Measurements from ENCODE around the gene SLC22A12.

The SLC22A12 gene

GRCh38 chr11:64581057-64581523 is 9.9 kb upstream of the SLC22A12 start:
- H3K9ac ChIP-seq (ENCODE audit: low read depth, low read length, poor library complexity, severe bottlenecking), result no peak overlapping the region
- no peaks in the 10 kb centered on the region for H3K36me3 ChIP-seq (ENCODE audit: insufficient read depth, low read length)
- H3K9me3 ChIP-seq (ENCODE audit: insufficient read depth, low read depth, low read length), result no peaks in the 10 kb centered on the region
- H4K20me1 ChIP-seq (ENCODE audit: insufficient read depth, low read length, poor library complexity, severe bottlenecking), result no peaks in the 10 kb centered on the region
- H3K79me2 ChIP-seq (ENCODE audit: insufficient read depth, low read length), result no peaks in the 10 kb centered on the region
- H3K4me1 ChIP-seq (ENCODE audit: insufficient read depth, low read length, poor library complexity, severe bottlenecking), result no peaks in the 10 kb centered on the region
- H3K4me2 ChIP-seq (ENCODE audit: low read depth, low read length, poor library complexity, severe bottlenecking), result no peak overlapping the region
- H3K4me3 ChIP-seq (ENCODE audit: low read length, poor library complexity, severe bottlenecking), result no peak overlapping the region
- no peaks in the 10 kb centered on the region for H3K27me3 ChIP-seq (ENCODE audit: insufficient read depth, low read length, poor library complexity, severe bottlenecking)
- no peaks in the 10 kb centered on the region for H3K9me2 ChIP-seq (replicated peaks; ENCODE audit: low read depth, low read length)
- TF ChIP-seq CTCF (conservative IDR thresholded peaks at IDR 0.05; ENCODE audit: low read length) (no peak), EZH2phosphoT487 (IDR thresholded peaks at IDR 0.05; ENCODE audit: borderline replicate concordance) (no peak)
- H3F3A ChIP-seq (ENCODE audit: low read depth), result no peaks in the 10 kb centered on the region
- no peak overlapping the region for H2AFZ ChIP-seq (ENCODE audit: low read length)

GRCh38 chr11:64582885-64583284 is 8.1 kb upstream of the SLC22A12 start:
- no peak overlapping the region for H3K4me2 ChIP-seq (ENCODE audit: low read depth, low read length, poor library complexity, severe bottlenecking)

GRCh38 chr11:64583296-64584262 is 7.4 kb upstream of the SLC22A12 start:
- Histone ChIP-seq H3K27me3 (ENCODE audit: insufficient read depth, low read length, poor library complexity, severe bottlenecking) (no peaks in the 10 kb centered on the region), H2AFZ (ENCODE audit: low read length) (no peak overlapping the region), H3K4me1 (ENCODE audit: insufficient read depth, low read length, poor library complexity, severe bottlenecking) (no peaks in the 10 kb centered on the region), H4K20me1 (ENCODE audit: insufficient read depth, low read length, poor library complexity, severe bottlenecking) (no peaks in the 10 kb centered on the region), H3K9ac (ENCODE audit: low read depth, low read length, poor library complexity, severe bottlenecking) (no peak overlapping the region), H3K79me2 (ENCODE audit: insufficient read depth, low read length) (no peaks in the 10 kb centered on the region), H3K4me2 (ENCODE audit: low read depth, low read length, poor library complexity, severe bottlenecking) (no peak overlapping the region), H3K4me3 (ENCODE audit: low read length, poor library complexity, severe bottlenecking) (no peak overlapping the region), H3K36me3 (ENCODE audit: insufficient read depth, low read length) (no peaks in the 10 kb centered on the region), H3K9me2 (replicated peaks; ENCODE audit: low read depth, low read length) (no peaks in the 10 kb centered on the region), H3K9me3 (ENCODE audit: insufficient read depth, low read depth, low read length) (no peaks in the 10 kb centered on the region), H3F3A (ENCODE audit: low read depth) (no peaks in the 10 kb centered on the region)
- TF ChIP-seq CTCF (conservative IDR thresholded peaks at IDR 0.05; ENCODE audit: low read length), result no peak
- TF ChIP-seq EZH2phosphoT487 (IDR thresholded peaks at IDR 0.05; ENCODE audit: borderline replicate concordance), result no peak

More at GRCh38 chr11:64582885-64583284, 8.1 kb upstream of the SLC22A12 start:
- Histone ChIP-seq H4K20me1 (ENCODE audit: insufficient read depth, low read length, poor library complexity, severe bottlenecking) (no peaks in the 10 kb centered on the region), H3K9me3 (ENCODE audit: insufficient read depth, low read depth, low read length) (no peaks in the 10 kb centered on the region), H3K79me2 (ENCODE audit: insufficient read depth, low read length) (no peaks in the 10 kb centered on the region), H2AFZ (ENCODE audit: low read length) (no peak overlapping the region), H3F3A (ENCODE audit: low read depth) (no peaks in the 10 kb centered on the region), H3K9ac (ENCODE audit: low read depth, low read length, poor library complexity, severe bottlenecking) (no peak overlapping the region), H3K9me2 (replicated peaks; ENCODE audit: low read depth, low read length) (no peaks in the 10 kb centered on the region), H3K27me3 (ENCODE audit: insufficient read depth, low read length, poor library complexity, severe bottlenecking) (no peaks in the 10 kb centered on the region), H3K36me3 (ENCODE audit: insufficient read depth, low read length) (no peaks in the 10 kb centered on the region), H3K4me3 (ENCODE audit: low read length, poor library complexity, severe bottlenecking) (no peak overlapping the region), H3K4me1 (ENCODE audit: insufficient read depth, low read length, poor library complexity, severe bottlenecking) (no peaks in the 10 kb centered on the region)
- TF ChIP-seq EZH2phosphoT487 (IDR thresholded peaks at IDR 0.05; ENCODE audit: borderline replicate concordance) (no peak), CTCF (conservative IDR thresholded peaks at IDR 0.05; ENCODE audit: low read length) (no peak)

Measured in Loucy (cell line).